Right lobe of liver (tissue), 6 donors: Measurements from ENCODE around the gene ACTR3C. TPM values are rescaled to one million over a fixed set of nuclear protein-coding genes. Genes with fewer than 3 reads are reported as not detected.
A peak's percentile ranks its signal among the peaks of the same experiment; 100 is the strongest.

Experiments
- ATAC-seq, 4 donors: fragments of 200-7000 bp; cut with Tn5 transposase; one replicate each; pipeline ENCODE4 v1.9.1; 2020; ENCODE audit warnings: mild to moderate bottlenecking in 4 of 4, moderate library complexity in 4 of 4
- DNase-seq, 3 donors: peaks; one replicate each; pipeline ENCODE4 v3.0.0-alpha.2; 2020
- H3K27ac ChIP-seq, 3 donors: fragments of 200-600 bp; one replicate each; pipeline ENCODE4 v1.8.0; 2022
- H3K27me3 ChIP-seq, 2 donors: fragments of 200-600 bp; one replicate each; pipeline ENCODE4 v1.8.0; 2022
- H3K36me3 ChIP-seq, 4 donors: fragments of 200-600 bp; sonication (generic) in 1 of 4; one replicate each; pipeline versions ENCODE4 v1.5.1 to v1.8.0; 2017 to 2022; ENCODE audit warnings: control low read depth in 1 of 4
- H3K4me1 ChIP-seq, 4 donors: fragments of 200-600 bp; sonication (generic) in 1 of 4; one replicate each; pipeline versions ENCODE4 v1.5.1 to v1.8.0; 2017 to 2022; ENCODE audit warnings: control low read depth in 1 of 4
- H3K4me3 ChIP-seq, 3 donors: fragments of 200-600 bp; one replicate each; pipeline ENCODE4 v1.8.0; 2022
- H3K9me3 ChIP-seq, 4 donors: fragments of 200-600 bp; sonication (generic) in 1 of 4; one replicate each; pipeline versions ENCODE4 v1.5.1 to v1.8.0; 2017 to 2022; ENCODE audit warnings: control low read depth in 1 of 4
- POLR2A ChIP-seq: fragments of 450-650 bp; IDR thresholded peaks from one replicate; pipeline ENCODE4 v1.6.1; 2017; ENCODE audit warnings: antibody characterized with exemption, mild to moderate bottlenecking
- WGBS: methylation state at CpG from one replicate; pipeline ENCODE4 v1.1.6; 2018; ENCODE audit warnings: low coverage, low lambda C conversion rate; ENCODE audit not compliant: insufficient coverage; ENCODE audit errors: missing lambda C conversion rate; 5-methylcytosine and 5-hydroxymethylcytosine counted together
- intact Hi-C, 2 donors: fragments of 100-400 bp; cut with DNase I; formaldehyde crosslinking; loops; one replicate each; pipeline versions ENCODE4 v1.11.2 to v1.14.1; 2022
- total RNA-seq, 6 experiments: library from RNA; depleted of rRNA in 2 of 6; stranded (reverse); fragments of >200 nt in 2 of 6; fragmentation: NEBNext Ultra II Directional in 3 of 6; extraction: Animal tissue kit (Norgen Biotek cat#: 25700) in 3 of 6; gene quantifications; one replicate each; pipeline versions ENCODE4 v1.1.0 to v1.2.4, GENCODE V29; 2016 to 2023
- TF ChIP-seq, protein P1 (sequence below), 4 donors: fragments of 200-600 bp in 3 of 4; fragments of 450-650 bp in 1 of 4; IDR thresholded peaks; one replicate each; pipeline versions ENCODE4 v1.5.1 to v1.8.0; 2016 to 2022; ENCODE audit warnings: antibody characterized with exemption in 4 of 4, mild to moderate bottlenecking in 2 of 4
- donor health status: DM: no; HTN: yes; CAD: no.
- donor health status: DM: no; HTN: no; CAD: no.
- donor health status: DM: no; HTN: no; CAD: no.
- donor health status: DM: no; HTN: yes; CAD: no.
- donor health status: DM: no; HTN: yes; CAD: no.

Gene ACTR3C
- total RNA-seq, 6 experiments from 2014 or later, result 30.0 to 36.5 (median 32.7) TPM

DNA sequence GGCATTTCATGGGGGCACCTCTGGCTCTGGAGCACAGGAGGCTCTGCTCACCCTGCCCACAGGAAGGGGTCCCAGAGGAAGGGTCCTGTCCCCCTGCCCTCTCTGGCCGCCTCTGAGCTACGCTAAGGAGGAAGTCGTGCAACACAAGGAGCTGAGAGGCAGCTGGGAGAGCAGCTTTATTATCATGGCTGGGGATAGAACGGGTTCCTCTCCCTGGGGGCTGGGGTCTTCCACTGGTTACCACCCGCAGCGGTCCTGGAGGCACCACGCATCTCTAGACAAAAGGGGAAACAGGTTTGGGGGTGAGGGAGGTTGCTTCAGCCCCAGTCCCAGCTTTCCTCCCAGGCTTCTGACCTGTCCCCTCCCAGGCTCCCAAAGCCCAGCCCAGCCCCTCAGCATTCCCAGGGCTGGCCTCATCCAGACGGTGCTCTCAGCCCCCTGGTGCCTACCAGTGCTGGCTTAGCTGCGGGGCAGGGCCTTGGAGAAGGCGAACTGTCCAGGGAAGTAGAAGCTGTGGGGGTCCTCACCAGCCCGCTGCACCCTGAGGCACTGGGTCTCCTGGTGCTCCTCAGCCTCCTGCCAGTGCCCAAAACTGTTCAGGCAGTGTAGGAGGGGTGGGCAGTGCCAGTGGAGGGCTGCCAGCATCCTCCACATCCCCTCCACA lies 15.0 kb upstream of the ACTR3C start:
- WGBS, result 66% methylated on average over 6 of the region's 11 CpGs
- H3K36me3 ChIP-seq, result peaks cover 0 to 2% (median 0%) of the 10 kb centered on the region in 4 donors
- peak overlapping the region in 1 of 3 donors; percentile 87 for H3K27ac ChIP-seq
- no peak overlapping the region for H3K4me3 ChIP-seq
- H3K9me3 ChIP-seq, result no peaks in the 10 kb centered on the region
- no peak for DNase-seq
- intact Hi-C loops, result no loop called here
- TF ChIP-seq POLR2A, result no peak
- TF ChIP-seq, protein P1, sequence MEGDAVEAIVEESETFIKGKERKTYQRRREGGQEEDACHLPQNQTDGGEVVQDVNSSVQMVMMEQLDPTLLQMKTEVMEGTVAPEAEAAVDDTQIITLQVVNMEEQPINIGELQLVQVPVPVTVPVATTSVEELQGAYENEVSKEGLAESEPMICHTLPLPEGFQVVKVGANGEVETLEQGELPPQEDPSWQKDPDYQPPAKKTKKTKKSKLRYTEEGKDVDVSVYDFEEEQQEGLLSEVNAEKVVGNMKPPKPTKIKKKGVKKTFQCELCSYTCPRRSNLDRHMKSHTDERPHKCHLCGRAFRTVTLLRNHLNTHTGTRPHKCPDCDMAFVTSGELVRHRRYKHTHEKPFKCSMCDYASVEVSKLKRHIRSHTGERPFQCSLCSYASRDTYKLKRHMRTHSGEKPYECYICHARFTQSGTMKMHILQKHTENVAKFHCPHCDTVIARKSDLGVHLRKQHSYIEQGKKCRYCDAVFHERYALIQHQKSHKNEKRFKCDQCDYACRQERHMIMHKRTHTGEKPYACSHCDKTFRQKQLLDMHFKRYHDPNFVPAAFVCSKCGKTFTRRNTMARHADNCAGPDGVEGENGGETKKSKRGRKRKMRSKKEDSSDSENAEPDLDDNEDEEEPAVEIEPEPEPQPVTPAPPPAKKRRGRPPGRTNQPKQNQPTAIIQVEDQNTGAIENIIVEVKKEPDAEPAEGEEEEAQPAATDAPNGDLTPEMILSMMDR (IDR thresholded peaks at IDR 0.05), result no peak
- no peaks in the 10 kb centered on the region for H3K27me3 ChIP-seq
- no peak for ATAC-seq
- H3K4me1 ChIP-seq, result peaks cover 0 to 69% (median 36%) of the 10 kb centered on the region in 4 donors

DNA sequence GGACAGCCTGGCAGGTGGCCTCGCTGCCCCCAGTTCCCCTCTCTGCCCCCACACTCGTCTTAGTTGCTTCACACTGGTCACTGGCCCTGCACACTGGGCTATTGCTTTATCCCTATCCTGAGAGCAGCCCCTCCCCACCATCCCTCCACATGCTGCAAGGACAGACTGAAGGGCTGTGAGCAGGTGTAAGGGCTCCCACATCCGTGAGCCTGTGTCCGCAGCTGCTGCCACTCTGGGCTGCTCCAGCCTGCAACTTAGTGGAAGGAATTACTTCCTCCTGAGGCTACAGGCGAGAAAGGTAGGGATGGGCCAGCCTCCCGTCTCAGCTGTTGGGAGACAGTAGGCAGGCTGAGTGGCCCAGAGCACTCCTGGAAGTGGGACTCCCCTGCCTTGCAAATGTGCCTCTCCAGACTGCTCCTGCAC lies 14.3 kb upstream of the ACTR3C start:
- Histone ChIP-seq H3K4me3 (no peak overlapping the region), H3K27me3 (no peaks in the 10 kb centered on the region), H3K4me1 (peaks cover 0 to 64% (median 33%) of the 10 kb centered on the region in 4 donors), H3K36me3 (peaks cover 0 to 2% (median 0%) of the 10 kb centered on the region in 4 donors), H3K9me3 (no peaks in the 10 kb centered on the region), H3K27ac (peak overlapping the region in 2 of 3 donors; percentile 26 to 87)
- intact Hi-C loops, result no loop called here
- WGBS, result 17% methylated on average over 1 of the region's 6 CpGs
- ATAC-seq (no peak), DNase-seq (no peak)
- TF ChIP-seq, protein P1 (IDR thresholded peaks at IDR 0.05), result no peak
- TF ChIP-seq POLR2A, result no peak

DNA sequence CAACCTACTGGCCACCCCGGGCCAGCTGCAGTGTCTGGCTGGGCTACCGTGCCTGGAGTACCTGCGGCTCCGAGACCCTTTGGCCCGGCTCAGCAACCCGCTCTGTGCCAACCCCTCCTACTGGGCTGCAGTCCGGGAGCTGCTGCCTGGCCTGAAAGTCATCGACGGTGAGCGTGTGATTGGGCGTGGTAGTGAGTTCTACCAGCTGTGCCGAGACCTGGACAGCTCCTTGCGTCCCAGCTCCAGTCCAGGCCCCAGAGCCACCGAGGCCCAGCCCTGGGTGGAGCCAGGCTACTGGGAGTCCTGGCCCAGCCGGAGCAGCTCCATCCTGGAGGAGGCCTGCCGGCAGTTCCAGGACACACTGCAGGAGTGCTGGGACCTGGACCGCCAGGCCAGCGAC lies 13.8 kb upstream of the ACTR3C start:
- intact Hi-C loops, result no loop called here
- ATAC-seq (peak; percentile 33 to 46 (median 36)), DNase-seq (peak; percentile 69 to 88 (median 86))
- TF ChIP-seq, protein P1 (IDR thresholded peaks at IDR 0.05), result no peak
- no peak for TF ChIP-seq POLR2A
- peaks cover 0 to 2% (median 0%) of the 10 kb centered on the region in 4 donors for H3K36me3 ChIP-seq
- H3K4me3 ChIP-seq, result peak overlapping the region in 1 of 3 donors; percentile 2
- peaks cover 0 to 59% (median 30%) of the 10 kb centered on the region in 4 donors for H3K4me1 ChIP-seq
- H3K27me3 ChIP-seq, result no peaks in the 10 kb centered on the region
- peak overlapping the region; percentile 1 to 87 (median 26) for H3K27ac ChIP-seq
- H3K9me3 ChIP-seq, result no peaks in the 10 kb centered on the region
- WGBS, result 40% methylated on average over 2 of the region's 18 CpGs

DNA sequence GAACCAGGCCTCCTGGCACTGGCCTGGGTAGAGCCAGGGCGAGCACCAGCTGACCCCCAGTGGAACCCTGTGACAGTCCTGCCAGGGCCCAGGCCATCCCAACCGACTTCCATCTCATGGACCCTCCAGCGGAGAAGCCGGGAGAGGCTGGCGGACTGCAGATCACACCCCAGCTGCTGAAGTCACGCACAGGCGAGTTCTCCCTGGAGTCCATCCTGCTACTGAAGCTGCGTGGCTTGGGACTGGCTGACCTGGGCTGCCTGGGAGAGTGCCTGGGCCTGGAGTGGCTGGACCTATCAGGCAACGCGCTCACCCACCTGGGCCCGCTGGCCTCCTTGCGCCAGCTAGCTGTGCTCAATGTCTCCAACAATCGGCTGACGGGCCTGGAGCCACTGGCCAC lies 13.4 kb upstream of the ACTR3C start:
- Histone ChIP-seq H3K4me1 (peaks cover 0 to 55% (median 27%) of the 10 kb centered on the region in 4 donors), H3K27ac (peak overlapping the region in 2 of 3 donors; percentile 1 to 87), H3K27me3 (no peaks in the 10 kb centered on the region), H3K4me3 (peak overlapping the region in 1 of 3 donors; percentile 2), H3K9me3 (no peaks in the 10 kb centered on the region), H3K36me3 (peaks cover 0 to 2% (median 0%) of the 10 kb centered on the region in 4 donors)
- WGBS, result no CpG with 5 or more reads among the region's 14 CpGs
- ATAC-seq (peak in 1 of 4 donors; percentile 0), DNase-seq (no peak)
- intact Hi-C loops, result no loop called here
- no peak for TF ChIP-seq POLR2A
- TF ChIP-seq, protein P1 (IDR thresholded peaks at IDR 0.05), result no peak
